Measurements from ENCODE around the gene ASAP3. TPM values are rescaled to one million over a fixed set of nuclear protein-coding genes. Genes with fewer than 3 reads are reported as not detected.

The ASAP3 gene
- total and polyA plus RNA-seq, 2 experiments from 2014 or later: 28.0 to 98.2 TPM

DNA sequence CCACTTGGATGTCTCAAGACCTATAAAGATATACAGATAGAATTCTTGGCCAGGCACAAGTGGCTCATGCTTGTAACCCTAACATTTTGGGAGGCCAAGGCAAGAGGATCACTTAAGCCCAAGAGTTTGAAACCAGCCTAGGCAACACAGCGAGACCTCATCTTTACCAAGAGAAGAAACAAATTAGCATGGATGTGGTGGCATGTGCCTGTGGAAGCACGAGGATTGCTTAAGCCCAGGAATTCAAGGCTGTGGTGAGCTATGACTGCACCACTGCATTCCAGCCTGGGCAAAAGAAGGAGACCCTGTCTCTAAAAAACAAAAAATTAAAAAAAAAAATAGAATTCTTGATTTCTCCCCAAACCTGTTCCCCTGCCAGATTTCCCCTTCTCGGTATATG, 8.3 kb downstream of the ASAP3 start (continued):
- TF ChIP-seq, protein P1, sequence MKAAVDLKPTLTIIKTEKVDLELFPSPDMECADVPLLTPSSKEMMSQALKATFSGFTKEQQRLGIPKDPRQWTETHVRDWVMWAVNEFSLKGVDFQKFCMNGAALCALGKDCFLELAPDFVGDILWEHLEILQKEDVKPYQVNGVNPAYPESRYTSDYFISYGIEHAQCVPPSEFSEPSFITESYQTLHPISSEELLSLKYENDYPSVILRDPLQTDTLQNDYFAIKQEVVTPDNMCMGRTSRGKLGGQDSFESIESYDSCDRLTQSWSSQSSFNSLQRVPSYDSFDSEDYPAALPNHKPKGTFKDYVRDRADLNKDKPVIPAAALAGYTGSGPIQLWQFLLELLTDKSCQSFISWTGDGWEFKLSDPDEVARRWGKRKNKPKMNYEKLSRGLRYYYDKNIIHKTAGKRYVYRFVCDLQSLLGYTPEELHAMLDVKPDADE (IDR thresholded peaks at IDR 0.05): no peak
- TF ChIP-seq JUNB (IDR thresholded peaks at IDR 0.05; ENCODE audit: unreplicated experiment) (no peak), NANOG (IDR thresholded peaks at IDR 0.05; ENCODE audit: borderline replicate concordance) (no peak), STAT1 (IDR thresholded peaks at IDR 0.05; ENCODE audit: unreplicated experiment) (no peak), EZH2phosphoT487 (IDR thresholded peaks at IDR 0.05; ENCODE audit: unreplicated experiment) (no peak), POLR2AphosphoS5 (IDR thresholded peaks at IDR 0.05; ENCODE audit: low read depth) (no peak), CREB1 (CRISPR knock-in tag; IDR thresholded peaks at IDR 0.05; ENCODE audit: low read depth) (no peak), EZH2 (IDR thresholded peaks at IDR 0.05; ENCODE audit: low read depth, unreplicated experiment) (no peak), ZNF331 (CRISPR knock-in tag; IDR thresholded peaks at IDR 0.05; ENCODE audit: low read depth) (no peak), REST (IDR thresholded peaks at IDR 0.05; ENCODE audit: unreplicated experiment) (no peak)

DNA sequence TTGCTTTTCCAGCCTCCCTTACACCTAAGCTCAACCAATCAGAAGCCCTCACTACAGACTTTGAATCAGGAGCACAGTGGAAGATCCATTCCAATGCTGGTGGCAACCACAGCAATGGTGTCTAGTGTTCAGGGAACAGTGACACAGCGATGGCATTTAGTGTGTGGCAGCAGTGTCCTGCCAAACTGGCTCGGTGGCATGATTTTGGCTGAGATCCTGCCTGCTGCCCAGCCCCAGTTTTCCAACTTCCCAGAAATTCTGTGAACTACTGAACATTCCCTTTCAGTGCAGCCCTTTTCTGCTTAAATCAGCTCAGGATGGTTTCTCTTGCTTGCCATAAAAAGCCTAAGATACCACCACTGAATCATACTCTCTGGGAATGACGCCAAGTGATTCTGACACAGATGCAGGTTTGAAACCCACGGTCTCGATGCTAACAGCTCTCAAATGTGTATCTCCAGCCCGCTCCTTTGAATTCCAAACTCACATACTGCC, 8.8 kb downstream of the ASAP3 start:
- no peaks in the 10 kb centered on the region for H3K36me3 ChIP-seq (ENCODE audit: insufficient read depth)
- H3K9me2 ChIP-seq (ENCODE audit: insufficient read depth): no peaks in the 10 kb centered on the region
- ATAC-seq: no peak
- no peaks in the 10 kb centered on the region for H3K36me3 Mint-ChIP-seq (ENCODE audit: low read depth)
- H3K4me3 ChIP-seq: no peak overlapping the region
- no peak for DNase-seq (ENCODE audit: low spot score)
- peaks cover 17% of the 10 kb centered on the region for H3K4me1 ChIP-seq (ENCODE audit: insufficient read depth)
- H2AFZ ChIP-seq: no peak overlapping the region
- peaks cover 4% of the 10 kb centered on the region for H3K27me3 Mint-ChIP-seq (ENCODE audit: insufficient read depth, low read depth, poor library complexity)
- no peaks in the 10 kb centered on the region for H3F3A ChIP-seq (replicated peaks; ENCODE audit: low read depth)
- H3K27me3 ChIP-seq (ENCODE audit: insufficient read depth): no peaks in the 10 kb centered on the region
- H3K79me2 ChIP-seq (replicated peaks; ENCODE audit: insufficient read depth): peaks cover 91% of the 10 kb centered on the region
- H3K4me1 Mint-ChIP-seq: peaks cover 16% of the 10 kb centered on the region
- no peak overlapping the region for H3K27ac Mint-ChIP-seq
- no peaks in the 10 kb centered on the region for H3K9me3 Mint-ChIP-seq
- H3K27ac ChIP-seq (ENCODE audit: low read depth): no peak overlapping the region
- H4K20me1 ChIP-seq (replicated peaks; ENCODE audit: insufficient read depth): peaks cover 67% of the 10 kb centered on the region
- no peak overlapping the region for H3K4me2 ChIP-seq
- H3K4me3 Mint-ChIP-seq: no peak overlapping the region
- TF ChIP-seq JUNB (IDR thresholded peaks at IDR 0.05; ENCODE audit: unreplicated experiment) (no peak), ZNF114 (CRISPR knock-in tag; IDR thresholded peaks at IDR 0.05) (no peak), POLR2AphosphoS5 (IDR thresholded peaks at IDR 0.05; ENCODE audit: low read depth) (no peak), EZH2phosphoT487 (IDR thresholded peaks at IDR 0.05; ENCODE audit: unreplicated experiment) (no peak), CREB1 (CRISPR knock-in tag; IDR thresholded peaks at IDR 0.05; ENCODE audit: low read depth) (no peak), STAT1 (IDR thresholded peaks at IDR 0.05; ENCODE audit: unreplicated experiment) (no peak), NANOG (IDR thresholded peaks at IDR 0.05; ENCODE audit: borderline replicate concordance) (no peak)
- TF ChIP-seq, protein P2, sequence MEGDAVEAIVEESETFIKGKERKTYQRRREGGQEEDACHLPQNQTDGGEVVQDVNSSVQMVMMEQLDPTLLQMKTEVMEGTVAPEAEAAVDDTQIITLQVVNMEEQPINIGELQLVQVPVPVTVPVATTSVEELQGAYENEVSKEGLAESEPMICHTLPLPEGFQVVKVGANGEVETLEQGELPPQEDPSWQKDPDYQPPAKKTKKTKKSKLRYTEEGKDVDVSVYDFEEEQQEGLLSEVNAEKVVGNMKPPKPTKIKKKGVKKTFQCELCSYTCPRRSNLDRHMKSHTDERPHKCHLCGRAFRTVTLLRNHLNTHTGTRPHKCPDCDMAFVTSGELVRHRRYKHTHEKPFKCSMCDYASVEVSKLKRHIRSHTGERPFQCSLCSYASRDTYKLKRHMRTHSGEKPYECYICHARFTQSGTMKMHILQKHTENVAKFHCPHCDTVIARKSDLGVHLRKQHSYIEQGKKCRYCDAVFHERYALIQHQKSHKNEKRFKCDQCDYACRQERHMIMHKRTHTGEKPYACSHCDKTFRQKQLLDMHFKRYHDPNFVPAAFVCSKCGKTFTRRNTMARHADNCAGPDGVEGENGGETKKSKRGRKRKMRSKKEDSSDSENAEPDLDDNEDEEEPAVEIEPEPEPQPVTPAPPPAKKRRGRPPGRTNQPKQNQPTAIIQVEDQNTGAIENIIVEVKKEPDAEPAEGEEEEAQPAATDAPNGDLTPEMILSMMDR (conservative IDR thresholded peaks at IDR 0.05; ENCODE audit: low read depth in 2 of 2): no peak
- TF ChIP-seq, protein P3, sequence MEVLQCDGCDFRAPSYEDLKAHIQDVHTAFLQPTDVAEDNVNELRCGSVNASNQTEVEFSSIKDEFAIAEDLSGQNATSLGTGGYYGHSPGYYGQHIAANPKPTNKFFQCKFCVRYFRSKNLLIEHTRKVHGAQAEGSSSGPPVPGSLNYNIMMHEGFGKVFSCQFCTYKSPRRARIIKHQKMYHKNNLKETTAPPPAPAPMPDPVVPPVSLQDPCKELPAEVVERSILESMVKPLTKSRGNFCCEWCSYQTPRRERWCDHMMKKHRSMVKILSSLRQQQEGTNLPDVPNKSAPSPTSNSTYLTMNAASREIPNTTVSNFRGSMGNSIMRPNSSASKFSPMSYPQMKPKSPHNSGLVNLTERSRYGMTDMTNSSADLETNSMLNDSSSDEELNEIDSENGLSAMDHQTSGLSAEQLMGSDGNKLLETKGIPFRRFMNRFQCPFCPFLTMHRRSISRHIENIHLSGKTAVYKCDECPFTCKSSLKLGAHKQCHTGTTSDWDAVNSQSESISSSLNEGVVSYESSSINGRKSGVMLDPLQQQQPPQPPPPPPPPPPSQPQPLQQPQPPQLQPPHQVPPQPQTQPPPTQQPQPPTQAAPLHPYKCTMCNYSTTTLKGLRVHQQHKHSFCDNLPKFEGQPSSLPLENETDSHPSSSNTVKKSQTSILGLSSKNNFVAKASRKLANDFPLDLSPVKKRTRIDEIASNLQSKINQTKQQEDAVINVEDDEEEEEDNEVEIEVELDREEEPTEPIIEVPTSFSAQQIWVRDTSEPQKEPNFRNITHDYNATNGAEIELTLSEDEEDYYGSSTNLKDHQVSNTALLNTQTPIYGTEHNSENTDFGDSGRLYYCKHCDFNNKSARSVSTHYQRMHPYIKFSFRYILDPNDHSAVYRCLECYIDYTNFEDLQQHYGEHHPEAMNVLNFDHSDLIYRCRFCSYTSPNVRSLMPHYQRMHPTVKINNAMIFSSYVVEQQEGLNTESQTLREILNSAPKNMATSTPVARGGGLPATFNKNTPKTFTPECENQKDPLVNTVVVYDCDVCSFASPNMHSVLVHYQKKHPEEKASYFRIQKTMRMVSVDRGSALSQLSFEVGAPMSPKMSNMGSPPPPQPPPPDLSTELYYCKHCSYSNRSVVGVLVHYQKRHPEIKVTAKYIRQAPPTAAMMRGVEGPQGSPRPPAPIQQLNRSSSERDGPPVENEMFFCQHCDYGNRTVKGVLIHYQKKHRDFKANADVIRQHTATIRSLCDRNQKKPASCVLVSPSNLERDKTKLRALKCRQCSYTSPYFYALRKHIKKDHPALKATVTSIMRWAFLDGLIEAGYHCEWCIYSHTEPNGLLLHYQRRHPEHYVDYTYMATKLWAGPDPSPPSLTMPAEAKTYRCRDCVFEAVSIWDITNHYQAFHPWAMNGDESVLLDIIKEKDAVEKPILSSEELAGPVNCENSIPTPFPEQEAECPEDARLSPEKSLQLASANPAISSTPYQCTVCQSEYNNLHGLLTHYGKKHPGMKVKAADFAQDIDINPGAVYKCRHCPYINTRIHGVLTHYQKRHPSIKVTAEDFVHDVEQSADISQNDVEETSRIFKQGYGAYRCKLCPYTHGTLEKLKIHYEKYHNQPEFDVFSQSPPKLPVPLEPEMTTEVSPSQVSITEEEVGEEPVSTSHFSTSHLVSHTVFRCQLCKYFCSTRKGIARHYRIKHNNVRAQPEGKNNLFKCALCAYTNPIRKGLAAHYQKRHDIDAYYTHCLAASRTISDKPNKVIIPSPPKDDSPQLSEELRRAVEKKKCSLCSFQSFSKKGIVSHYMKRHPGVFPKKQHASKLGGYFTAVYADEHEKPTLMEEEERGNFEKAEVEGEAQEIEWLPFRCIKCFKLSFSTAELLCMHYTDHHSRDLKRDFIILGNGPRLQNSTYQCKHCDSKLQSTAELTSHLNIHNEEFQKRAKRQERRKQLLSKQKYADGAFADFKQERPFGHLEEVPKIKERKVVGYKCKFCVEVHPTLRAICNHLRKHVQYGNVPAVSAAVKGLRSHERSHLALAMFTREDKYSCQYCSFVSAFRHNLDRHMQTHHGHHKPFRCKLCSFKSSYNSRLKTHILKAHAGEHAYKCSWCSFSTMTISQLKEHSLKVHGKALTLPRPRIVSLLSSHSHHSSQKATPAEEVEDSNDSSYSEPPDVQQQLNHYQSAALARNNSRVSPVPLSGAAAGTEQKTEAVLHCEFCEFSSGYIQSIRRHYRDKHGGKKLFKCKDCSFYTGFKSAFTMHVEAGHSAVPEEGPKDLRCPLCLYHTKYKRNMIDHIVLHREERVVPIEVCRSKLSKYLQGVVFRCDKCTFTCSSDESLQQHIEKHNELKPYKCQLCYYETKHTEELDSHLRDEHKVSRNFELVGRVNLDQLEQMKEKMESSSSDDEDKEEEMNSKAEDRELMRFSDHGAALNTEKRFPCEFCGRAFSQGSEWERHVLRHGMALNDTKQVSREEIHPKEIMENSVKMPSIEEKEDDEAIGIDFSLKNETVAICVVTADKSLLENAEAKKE (CRISPR knock-in tag; IDR thresholded peaks at IDR 0.05): no peak
